Peyer's patch (tissue), 4 donors: Measurements from ENCODE around the gene FHL1. TPM values are rescaled to one million over a fixed set of nuclear protein-coding genes. Genes with fewer than 3 reads are reported as not detected.
A peak's percentile ranks its signal among the peaks of the same experiment; 100 is the strongest.

Source experiments
- DNase-seq, 3 donors: peaks; one replicate each; pipeline ENCODE4 v3.0.0-alpha.2; 2017 to 2019
- H3K27ac ChIP-seq, 4 donors: fragments of 200-600 bp; sonication (generic); one replicate each; pipeline ENCODE4 v1.5.1; 2016 to 2019
- H3K27me3 ChIP-seq, 2 donors: fragments of 200-600 bp; sonication (generic); one replicate each; pipeline ENCODE4 v1.5.1; 2019
- H3K36me3 ChIP-seq, 3 donors: fragments of 200-600 bp; sonication (generic); one replicate each; pipeline ENCODE4 v1.5.1; 2016 to 2019
- H3K4me1 ChIP-seq, 4 donors: fragments of 200-600 bp; sonication (generic); one replicate each; pipeline ENCODE4 v1.5.1; 2016 to 2019
- H3K4me3 ChIP-seq, 4 donors: fragments of 200-600 bp; sonication (generic); 1 replicate in 3 of 4; 2 replicates in 1 of 4; pipeline ENCODE4 v1.5.1; 2016 to 2019; ENCODE audit warnings: mild to moderate bottlenecking in 1 of 4
- H3K9me3 ChIP-seq, 4 donors: fragments of 200-600 bp; sonication (generic); one replicate each; pipeline ENCODE4 v1.5.1; 2016 to 2019; ENCODE audit warnings: mild to moderate bottlenecking in 1 of 4
- POLR2A ChIP-seq, 2 donors: fragments of 450-650 bp; IDR thresholded peaks; one replicate each; pipeline ENCODE4 v1.5.1; 2017; ENCODE audit warnings: antibody characterized with exemption in 2 of 2, mild to moderate bottlenecking in 2 of 2, moderate library complexity in 2 of 2
- total RNA-seq, 4 donors: library from RNA; depleted of rRNA; stranded (reverse); fragments of >200 nt; gene quantifications; one replicate each; pipeline ENCODE4 v1.1.0, GENCODE V29; 2016
- TF ChIP-seq, protein P1 (sequence below), 6 experiments: fragments of 450-650 bp in 4 of 6; fragments of 200-600 bp in 2 of 6; sonication (generic) in 1 of 6; IDR thresholded peaks; one replicate each; pipeline ENCODE4 v1.5.1; 2017 to 2019; ENCODE audit warnings: antibody characterized with exemption in 6 of 6, mild to moderate bottlenecking in 3 of 6, moderate library complexity in 1 of 6

Gene FHL1
- total RNA-seq, 4 donors from 2014 or later, result 33.8 to 302 (median 120) TPM

DNA sequence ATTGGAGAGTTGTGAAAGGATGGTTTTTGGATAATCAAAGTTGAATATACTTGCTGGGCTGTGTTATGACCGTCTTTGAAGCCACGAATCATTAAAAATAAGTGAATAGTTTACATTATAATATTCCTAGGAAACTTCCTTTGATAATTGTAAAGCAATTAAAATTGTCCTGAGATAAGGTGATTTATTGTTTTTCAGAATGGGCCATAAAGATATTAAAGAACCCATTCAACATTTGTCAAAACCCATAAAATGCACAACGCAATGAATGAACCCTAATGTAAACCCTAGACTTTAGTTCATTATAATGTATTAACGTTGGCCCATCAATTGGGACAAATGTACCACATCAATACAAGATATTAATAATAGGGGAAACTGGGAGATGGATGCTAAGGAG, 11.4 kb downstream of the FHL1 start:
- no peaks in the 10 kb centered on the region for H3K9me3 ChIP-seq
- no peak for DNase-seq
- peak overlapping the region in 1 of 4 donors; percentile 69 for H3K27ac ChIP-seq
- H3K27me3 ChIP-seq, result no peaks in the 10 kb centered on the region
- peaks cover 0 to 6% (median 0%) of the 10 kb centered on the region in 4 donors for H3K4me1 ChIP-seq
- no peak overlapping the region for H3K4me3 ChIP-seq
- TF ChIP-seq POLR2A (IDR thresholded peaks at IDR 0.05), result no peak
- TF ChIP-seq, protein P1, sequence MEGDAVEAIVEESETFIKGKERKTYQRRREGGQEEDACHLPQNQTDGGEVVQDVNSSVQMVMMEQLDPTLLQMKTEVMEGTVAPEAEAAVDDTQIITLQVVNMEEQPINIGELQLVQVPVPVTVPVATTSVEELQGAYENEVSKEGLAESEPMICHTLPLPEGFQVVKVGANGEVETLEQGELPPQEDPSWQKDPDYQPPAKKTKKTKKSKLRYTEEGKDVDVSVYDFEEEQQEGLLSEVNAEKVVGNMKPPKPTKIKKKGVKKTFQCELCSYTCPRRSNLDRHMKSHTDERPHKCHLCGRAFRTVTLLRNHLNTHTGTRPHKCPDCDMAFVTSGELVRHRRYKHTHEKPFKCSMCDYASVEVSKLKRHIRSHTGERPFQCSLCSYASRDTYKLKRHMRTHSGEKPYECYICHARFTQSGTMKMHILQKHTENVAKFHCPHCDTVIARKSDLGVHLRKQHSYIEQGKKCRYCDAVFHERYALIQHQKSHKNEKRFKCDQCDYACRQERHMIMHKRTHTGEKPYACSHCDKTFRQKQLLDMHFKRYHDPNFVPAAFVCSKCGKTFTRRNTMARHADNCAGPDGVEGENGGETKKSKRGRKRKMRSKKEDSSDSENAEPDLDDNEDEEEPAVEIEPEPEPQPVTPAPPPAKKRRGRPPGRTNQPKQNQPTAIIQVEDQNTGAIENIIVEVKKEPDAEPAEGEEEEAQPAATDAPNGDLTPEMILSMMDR (IDR thresholded peaks at IDR 0.05), result no peak
- no peaks in the 10 kb centered on the region for H3K36me3 ChIP-seq

DNA sequence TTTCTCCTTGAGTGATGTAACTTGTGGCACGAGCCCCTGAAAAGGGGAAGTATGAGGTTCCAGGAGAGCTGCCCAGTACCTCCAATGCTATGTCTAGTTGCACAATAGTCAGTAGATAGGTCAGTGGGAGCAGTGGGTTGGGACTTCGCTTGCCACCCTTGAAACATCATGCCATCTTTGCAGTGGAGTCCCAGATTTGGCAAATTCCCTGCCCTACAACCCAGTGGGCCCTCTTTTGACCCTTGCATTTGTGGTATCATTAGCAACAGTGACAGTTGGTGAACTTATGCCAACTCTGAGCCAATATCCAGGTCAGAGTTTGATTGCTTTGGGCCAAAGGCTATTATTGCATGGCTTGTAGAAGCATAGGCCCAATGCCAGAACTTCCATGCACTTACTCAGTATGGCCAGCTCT, 12.3 kb downstream of the FHL1 start:
- peak overlapping the region in 2 of 4 donors; percentile 28 to 69 for H3K27ac ChIP-seq

DNA sequence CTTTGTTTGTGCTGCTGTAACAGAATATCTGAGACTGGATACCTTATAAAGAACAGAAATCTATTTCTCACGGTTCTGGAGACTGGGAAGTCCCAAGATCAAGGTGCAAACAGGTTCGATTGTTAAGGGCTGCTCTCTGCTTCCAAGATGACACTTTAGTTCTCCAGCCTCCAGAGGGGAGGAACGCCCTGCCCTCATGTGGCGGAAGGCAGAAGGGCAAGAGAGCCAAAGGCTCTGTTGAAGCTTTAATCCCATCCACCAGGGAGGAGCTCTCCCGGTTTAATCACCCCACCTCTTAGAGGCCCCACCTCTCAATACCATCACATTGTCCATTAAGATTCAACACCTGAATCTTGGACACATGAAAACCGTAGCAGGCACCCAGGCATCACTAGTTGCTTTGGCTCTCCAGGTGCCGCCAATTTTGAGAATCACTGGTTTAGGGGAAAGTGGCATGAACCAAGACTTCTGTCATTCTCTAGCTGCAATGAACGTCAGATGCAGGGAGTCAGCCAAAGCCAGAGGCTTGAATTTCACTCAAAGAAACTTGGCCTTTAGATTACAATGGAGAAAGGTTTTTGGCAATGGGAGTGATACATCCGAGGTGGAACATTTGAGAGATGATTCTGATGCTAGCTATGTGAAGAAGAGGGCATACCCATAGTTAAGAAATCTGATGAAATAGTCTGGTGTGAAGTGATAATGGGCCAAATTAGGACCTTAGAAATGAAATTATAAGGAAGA, 15.7 kb downstream of the FHL1 start:
- H3K27me3 ChIP-seq, result no peaks in the 10 kb centered on the region
- H3K36me3 ChIP-seq, result no peaks in the 10 kb centered on the region
- TF ChIP-seq, protein P1 (IDR thresholded peaks at IDR 0.05), result peak in 5 of 6 experiments; percentile 30 to 54 (median 48)
- TF ChIP-seq POLR2A (IDR thresholded peaks at IDR 0.05), result no peak
- peak in 2 of 3 donors; percentile 61 to 72 for DNase-seq
- H3K9me3 ChIP-seq, result no peaks in the 10 kb centered on the region
- peaks cover 0 to 6% (median 0%) of the 10 kb centered on the region in 4 donors for H3K4me1 ChIP-seq
- H3K4me3 ChIP-seq, result no peak overlapping the region
- peak overlapping the region in 3 of 4 donors; percentile 34 to 69 (median 43) for H3K27ac ChIP-seq

More for the DNA sequence above, 12.3 kb downstream of the FHL1 start:
- Histone ChIP-seq H3K27me3 (no peaks in the 10 kb centered on the region), H3K4me3 (no peak overlapping the region), H3K36me3 (no peaks in the 10 kb centered on the region), H3K9me3 (no peaks in the 10 kb centered on the region), H3K4me1 (peaks cover 0 to 6% (median 0%) of the 10 kb centered on the region in 4 donors)
- TF ChIP-seq, protein P1 (IDR thresholded peaks at IDR 0.05), result no peak
- TF ChIP-seq POLR2A (IDR thresholded peaks at IDR 0.05), result no peak
- no peak for DNase-seq

DNA sequence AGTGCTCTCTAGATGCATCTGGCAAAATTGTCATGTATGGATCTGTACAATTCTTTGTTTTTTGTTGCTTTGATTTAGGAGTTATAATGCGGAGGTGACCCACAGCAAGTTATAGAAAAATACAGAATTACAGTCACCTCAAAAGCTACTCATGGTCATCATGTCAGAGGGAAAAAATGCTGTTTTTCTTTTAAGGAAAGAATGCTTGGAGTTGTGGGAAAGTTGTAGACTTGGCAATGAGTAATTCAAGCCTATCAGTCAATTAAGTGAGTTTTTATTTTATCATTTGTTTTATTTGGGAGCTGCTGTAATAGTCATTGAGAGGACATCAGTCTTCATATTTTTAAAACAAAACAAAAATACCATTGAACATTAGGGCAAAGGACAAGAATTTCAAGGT, 16.4 kb downstream of the FHL1 start:
- no peak for TF ChIP-seq POLR2A (IDR thresholded peaks at IDR 0.05)
- TF ChIP-seq, protein P1 (IDR thresholded peaks at IDR 0.05), result no peak
- H3K27ac ChIP-seq, result peak overlapping the region in 1 of 4 donors; percentile 69

DNA sequence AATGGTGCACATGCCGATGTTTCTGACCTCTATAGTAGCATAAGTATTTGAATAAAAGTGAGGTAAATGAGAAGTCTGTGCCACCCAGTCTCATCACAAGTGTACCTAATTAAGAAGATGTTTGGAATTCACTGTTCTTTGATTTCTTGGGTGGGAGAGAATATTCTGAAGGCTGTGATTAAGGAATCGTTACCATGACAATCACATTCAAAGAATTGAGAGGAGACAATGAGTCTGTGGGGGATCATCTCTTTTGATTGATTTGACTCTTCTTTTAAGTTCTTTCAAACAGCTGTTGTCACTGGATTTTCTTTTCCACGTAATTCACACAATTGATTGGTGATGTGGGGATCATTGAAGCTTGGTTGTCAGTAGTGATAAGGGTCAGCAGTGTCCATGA, 18.1 kb downstream of the FHL1 start:
- no peaks in the 10 kb centered on the region for H3K36me3 ChIP-seq
- no peak overlapping the region for H3K4me3 ChIP-seq
- no peaks in the 10 kb centered on the region for H3K27me3 ChIP-seq
- H3K4me1 ChIP-seq, result no peaks in the 10 kb centered on the region
- TF ChIP-seq, protein P1 (IDR thresholded peaks at IDR 0.05), result no peak
- TF ChIP-seq POLR2A (IDR thresholded peaks at IDR 0.05), result no peak
- peak overlapping the region in 2 of 4 donors; percentile 19 to 83 for H3K27ac ChIP-seq
- no peak for DNase-seq
- no peaks in the 10 kb centered on the region for H3K9me3 ChIP-seq

More for the DNA sequence above, 16.4 kb downstream of the FHL1 start:
- Histone ChIP-seq H3K9me3 (no peaks in the 10 kb centered on the region), H3K4me3 (no peak overlapping the region), H3K27me3 (no peaks in the 10 kb centered on the region), H3K36me3 (no peaks in the 10 kb centered on the region), H3K4me1 (peaks cover 0 to 6% (median 0%) of the 10 kb centered on the region in 4 donors)
- DNase-seq, result no peak
